GM19099 (cell line): Measurements from ENCODE around the gene COCH.

Experiments
- POLR2A ChIP-seq: IDR thresholded peaks from 3 replicates; pipeline ENCODE4 v1.6.1; 2011; ENCODE audit warnings: low read depth; ENCODE audit not compliant: insufficient read length; ENCODE audit errors: extremely low read depth

COCH gene

GRCh38 chr14:30868736-30869135 lies 5.6 kb upstream of the COCH start:
- no peak for TF ChIP-seq POLR2A

- TF ChIP-seq POLR2A, result no peak
These were observed 4.7 kb upstream of the COCH start for GRCh38 chr14:30869551-30870155.

GRCh38 chr14:30872602-30873001 lies 1.8 kb upstream of the COCH start:
- no peak for TF ChIP-seq POLR2A

- TF ChIP-seq POLR2A, result no peak
These were observed 845 bp upstream of the COCH start for GRCh38 chr14:30873308-30874119.

GRCh38 chr14:30874999-30875787 lies 834 bp downstream of the COCH start:
- TF ChIP-seq POLR2A, result no peak

- TF ChIP-seq POLR2A, result no peak
These were observed 1.4 kb downstream of the COCH start for GRCh38 chr14:30875788-30876053.

- no peak for TF ChIP-seq POLR2A
These were observed 2.3 kb downstream of the COCH start for GRCh38 chr14:30876692-30877091.

GRCh38 chr14:30882431-30882830 lies 8.1 kb downstream of the COCH start:
- TF ChIP-seq POLR2A, result no peak

- no peak for TF ChIP-seq POLR2A
These were observed 9.3 kb downstream of the COCH start for GRCh38 chr14:30883508-30884294.

GRCh38 chr14:30884901-30885300 lies 10.5 kb downstream of the COCH start:
- TF ChIP-seq POLR2A, result no peak

- TF ChIP-seq POLR2A, result no peak
These were observed 11.7 kb downstream of the COCH start for GRCh38 chr14:30885840-30886740.

- TF ChIP-seq POLR2A, result no peak
These were observed 14.3 kb downstream of the COCH start for GRCh38 chr14:30888480-30889243.

GRCh38 chr14:30889244-30889594 lies 14.9 kb downstream of the COCH start:
- TF ChIP-seq POLR2A, result no peak

GRCh38 chr14:30893819-30894218 lies 19.5 kb downstream of the COCH start:
- TF ChIP-seq POLR2A, result no peak
